Left ventricle myocardium superior (tissue), 1 donor: ENCODE results near the gene CLRN3. TPM values are rescaled to one million over a fixed set of nuclear protein-coding genes. Genes with fewer than 3 reads are reported as not detected.

Experiments
- ATAC-seq: fragments of 200-7000 bp; cut with Tn5 transposase; one replicate; pipeline ENCODE4 v1.9.1; 2020; ENCODE audit warnings: mild to moderate bottlenecking, moderate library complexity
- DNase-seq: peaks from one replicate; pipeline ENCODE4 v3.0.0-alpha.2; 2020
- intact Hi-C: fragments of 100-400 bp; cut with micrococcal nuclease; formaldehyde crosslinking; loops from one replicate; pipeline ENCODE4 v1.11.0; 2022
- long read RNA-seq: library from polyadenylated mRNA; unstranded; transcript quantifications from one replicate; pipeline ENCODE4 v2.0.0, GENCODE V29; 2021
- total RNA-seq: library from RNA; stranded (reverse); fragmentation: NEBNext Ultra II Directional; extraction: Animal tissue kit (Norgen Biotek cat#: 25700); gene quantifications from one replicate; pipeline ENCODE4 v1.2.1, GENCODE V29; 2021
- donor health status: DM: no; HTN: yes; CAD: no; lungs with severe emphysema.

CLRN3 gene
- not detected for total RNA-seq
- long read RNA-seq: 0 reads

GRCh38 chr10:127892743-127893142 lies at the start of gene CLRN3:
TSS of gene CLRN3 (minus strand) at chr10:127892941. CDS start at chr10:127892784, 157 bp downstream.
- DNase-seq: no peak
- ATAC-seq: no peak
- intact Hi-C loops: no loop called here

- intact Hi-C loops: no loop called here
- ATAC-seq (no peak), DNase-seq (no peak)
Measured at GRCh38 chr10:127940866-127941640, 48.3 kb upstream of the CLRN3 start.

- ATAC-seq (no peak), DNase-seq (no peak)
- intact Hi-C loops: no loop called here
Measured at GRCh38 chr10:127939786-127940330, 47.1 kb upstream of the CLRN3 start.

GRCh38 chr10:127937915-127938463 lies 45.2 kb upstream of the CLRN3 start:
- DNase-seq: no peak
- peak; percentile 31 for ATAC-seq
- intact Hi-C loops: no loop called here

- no peak for ATAC-seq
- no peak for DNase-seq
- intact Hi-C loops: no loop called here
Measured at GRCh38 chr10:127937069-127937468, 44.3 kb upstream of the CLRN3 start.

- ATAC-seq (no peak), DNase-seq (no peak)
- intact Hi-C loops: no loop called here
Measured at GRCh38 chr10:127935071-127935561, 42.4 kb upstream of the CLRN3 start.

GRCh38 chr10:127934383-127934782 lies 41.6 kb upstream of the CLRN3 start:
- intact Hi-C loops: no loop called here
- DNase-seq (no peak), ATAC-seq (no peak)

GRCh38 chr10:127933271-127933670 lies 40.5 kb upstream of the CLRN3 start:
- ATAC-seq (no peak), DNase-seq (no peak)
- intact Hi-C loops: no loop called here

GRCh38 chr10:127932521-127933270 lies 40.0 kb upstream of the CLRN3 start:
- ATAC-seq (no peak), DNase-seq (no peak)
- intact Hi-C loops: no loop called here

- intact Hi-C loops: no loop called here
- ATAC-seq: no peak
- DNase-seq: no peak
Measured at GRCh38 chr10:127928021-127928806, 35.5 kb upstream of the CLRN3 start.

- no peak for ATAC-seq
- DNase-seq: no peak
- intact Hi-C loops: no loop called here
Measured at GRCh38 chr10:127926455-127926854, 33.7 kb upstream of the CLRN3 start.

GRCh38 chr10:127925471-127926207 lies 32.9 kb upstream of the CLRN3 start:
- intact Hi-C loops: no loop called here
- ATAC-seq: peak; percentile 18
- DNase-seq: no peak

GRCh38 chr10:127923646-127924045 lies 30.9 kb upstream of the CLRN3 start:
- DNase-seq (no peak), ATAC-seq (no peak)
- intact Hi-C loops: no loop called here

- intact Hi-C loops: no loop called here
- DNase-seq: peak; percentile 92
- ATAC-seq: peak; percentile 91
Measured at GRCh38 chr10:127922675-127923366, 30.1 kb upstream of the CLRN3 start.

GRCh38 chr10:127922206-127922605 lies 29.5 kb upstream of the CLRN3 start:
- intact Hi-C loops: no loop called here
- no peak for ATAC-seq

GRCh38 chr10:127921753-127922145 lies 29.0 kb upstream of the CLRN3 start:
- DNase-seq: no peak

More at GRCh38 chr10:127922206-127922605, 29.5 kb upstream of the CLRN3 start:
- DNase-seq: no peak

GRCh38 chr10:127921075-127921752 lies 28.5 kb upstream of the CLRN3 start:
- ATAC-seq (no peak), DNase-seq (no peak)
- intact Hi-C loops: no loop called here

More at GRCh38 chr10:127921753-127922145, 29.0 kb upstream of the CLRN3 start:
- ATAC-seq: no peak
- intact Hi-C loops: no loop called here
